ENCODE results near the gene TNFAIP6. TPM values are rescaled to one million over a fixed set of nuclear protein-coding genes. Genes with fewer than 3 reads are reported as not detected.

Gene TNFAIP6
- total RNA-seq, 1 experiment from 2014 or later, result 0.11 TPM

DNA sequence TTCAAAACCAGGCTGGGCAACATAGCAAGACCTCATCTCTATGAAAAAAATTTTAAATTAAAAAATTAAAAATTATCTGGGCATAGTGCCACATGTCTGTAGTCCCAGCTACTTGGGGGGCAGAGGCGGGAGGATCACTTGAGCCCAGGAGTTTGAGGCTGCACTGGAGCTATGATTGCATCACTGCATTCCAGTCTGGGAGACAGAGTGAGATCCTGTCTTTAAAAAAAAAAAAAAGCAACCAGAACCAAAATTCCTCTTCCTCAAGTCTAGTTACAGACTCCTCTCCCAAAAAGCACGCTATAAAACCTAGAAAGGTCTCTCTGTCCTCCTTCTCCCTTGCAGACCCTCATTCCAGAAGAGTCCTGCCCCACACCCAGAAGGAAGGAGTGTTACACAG lies 23.9 kb downstream of the TNFAIP6 start (continued):
- TF ChIP-seq, protein P1, sequence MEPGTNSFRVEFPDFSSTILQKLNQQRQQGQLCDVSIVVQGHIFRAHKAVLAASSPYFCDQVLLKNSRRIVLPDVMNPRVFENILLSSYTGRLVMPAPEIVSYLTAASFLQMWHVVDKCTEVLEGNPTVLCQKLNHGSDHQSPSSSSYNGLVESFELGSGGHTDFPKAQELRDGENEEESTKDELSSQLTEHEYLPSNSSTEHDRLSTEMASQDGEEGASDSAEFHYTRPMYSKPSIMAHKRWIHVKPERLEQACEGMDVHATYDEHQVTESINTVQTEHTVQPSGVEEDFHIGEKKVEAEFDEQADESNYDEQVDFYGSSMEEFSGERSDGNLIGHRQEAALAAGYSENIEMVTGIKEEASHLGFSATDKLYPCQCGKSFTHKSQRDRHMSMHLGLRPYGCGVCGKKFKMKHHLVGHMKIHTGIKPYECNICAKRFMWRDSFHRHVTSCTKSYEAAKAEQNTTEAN (CRISPR knock-in tag; IDR thresholded peaks at IDR 0.05), result no peak
- TF ChIP-seq GABPB1 (CRISPR knock-in tag; IDR thresholded peaks at IDR 0.05), result no peak
- no peak for TF ChIP-seq NFE2L1 (CRISPR knock-in tag; IDR thresholded peaks at IDR 0.05)
- no peak for TF ChIP-seq E2F4 (CRISPR knock-in tag; IDR thresholded peaks at IDR 0.05; ENCODE audit: borderline replicate concordance, low read depth)
- TF ChIP-seq ZNF219 (CRISPR knock-in tag; IDR thresholded peaks at IDR 0.05; ENCODE audit: borderline replicate concordance), result no peak
- TF ChIP-seq ELF4 (CRISPR knock-in tag; IDR thresholded peaks at IDR 0.05; ENCODE audit: low read depth), result no peak
- no peak for TF ChIP-seq OVOL2 (CRISPR knock-in tag; IDR thresholded peaks at IDR 0.05; ENCODE audit: borderline replicate concordance)

- Mint-ChIP-seq H3K4me1 (no peaks in the 10 kb centered on the region), H3K27ac (no peak overlapping the region), H3K36me3 (no peaks in the 10 kb centered on the region), H3K9me3 (0 out of 2 replicates have a peak, but pooled peaks cover 3% of the 10 kb centered on the region), H3K4me3 (no peak overlapping the region), H3K27me3 (ENCODE audit: low read depth) (no peaks in the 10 kb centered on the region)
- TF ChIP-seq CREM (CRISPR knock-in tag; IDR thresholded peaks at IDR 0.05), result no peak
- no peak for TF ChIP-seq TEAD1 (CRISPR knock-in tag; IDR thresholded peaks at IDR 0.05)
- no peak for TF ChIP-seq ZNF671 (CRISPR knock-in tag; IDR thresholded peaks at IDR 0.05)
- TF ChIP-seq RORB (CRISPR knock-in tag; IDR thresholded peaks at IDR 0.05), result no peak
- no peak for TF ChIP-seq GTF2I (CRISPR knock-in tag; conservative IDR thresholded peaks at IDR 0.05)
- TF ChIP-seq, protein P2, sequence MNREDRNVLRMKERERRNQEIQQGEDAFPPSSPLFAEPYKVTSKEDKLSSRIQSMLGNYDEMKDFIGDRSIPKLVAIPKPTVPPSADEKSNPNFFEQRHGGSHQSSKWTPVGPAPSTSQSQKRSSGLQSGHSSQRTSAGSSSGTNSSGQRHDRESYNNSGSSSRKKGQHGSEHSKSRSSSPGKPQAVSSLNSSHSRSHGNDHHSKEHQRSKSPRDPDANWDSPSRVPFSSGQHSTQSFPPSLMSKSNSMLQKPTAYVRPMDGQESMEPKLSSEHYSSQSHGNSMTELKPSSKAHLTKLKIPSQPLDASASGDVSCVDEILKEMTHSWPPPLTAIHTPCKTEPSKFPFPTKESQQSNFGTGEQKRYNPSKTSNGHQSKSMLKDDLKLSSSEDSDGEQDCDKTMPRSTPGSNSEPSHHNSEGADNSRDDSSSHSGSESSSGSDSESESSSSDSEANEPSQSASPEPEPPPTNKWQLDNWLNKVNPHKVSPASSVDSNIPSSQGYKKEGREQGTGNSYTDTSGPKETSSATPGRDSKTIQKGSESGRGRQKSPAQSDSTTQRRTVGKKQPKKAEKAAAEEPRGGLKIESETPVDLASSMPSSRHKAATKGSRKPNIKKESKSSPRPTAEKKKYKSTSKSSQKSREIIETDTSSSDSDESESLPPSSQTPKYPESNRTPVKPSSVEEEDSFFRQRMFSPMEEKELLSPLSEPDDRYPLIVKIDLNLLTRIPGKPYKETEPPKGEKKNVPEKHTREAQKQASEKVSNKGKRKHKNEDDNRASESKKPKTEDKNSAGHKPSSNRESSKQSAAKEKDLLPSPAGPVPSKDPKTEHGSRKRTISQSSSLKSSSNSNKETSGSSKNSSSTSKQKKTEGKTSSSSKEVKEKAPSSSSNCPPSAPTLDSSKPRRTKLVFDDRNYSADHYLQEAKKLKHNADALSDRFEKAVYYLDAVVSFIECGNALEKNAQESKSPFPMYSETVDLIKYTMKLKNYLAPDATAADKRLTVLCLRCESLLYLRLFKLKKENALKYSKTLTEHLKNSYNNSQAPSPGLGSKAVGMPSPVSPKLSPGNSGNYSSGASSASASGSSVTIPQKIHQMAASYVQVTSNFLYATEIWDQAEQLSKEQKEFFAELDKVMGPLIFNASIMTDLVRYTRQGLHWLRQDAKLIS (CRISPR knock-in tag; IDR thresholded peaks at IDR 0.05; ENCODE audit: borderline replicate concordance), result no peak
- TF ChIP-seq TP53 (CRISPR knock-in tag; IDR thresholded peaks at IDR 0.05), result no peak
- no peak for TF ChIP-seq PRRX2 (CRISPR knock-in tag; IDR thresholded peaks at IDR 0.05)
- TF ChIP-seq E2F4 (CRISPR knock-in tag; IDR thresholded peaks at IDR 0.05; ENCODE audit: borderline replicate concordance, low read depth), result no peak
- no peak for TF ChIP-seq ZNF425 (CRISPR knock-in tag; conservative IDR thresholded peaks at IDR 0.05)
- no peak for TF ChIP-seq ETV6 (CRISPR knock-in tag; IDR thresholded peaks at IDR 0.05)
- no peak for TF ChIP-seq NFATC4 (CRISPR knock-in tag; IDR thresholded peaks at IDR 0.05)
- no peak for TF ChIP-seq IRF2 (CRISPR knock-in tag; IDR thresholded peaks at IDR 0.05; ENCODE audit: borderline replicate concordance, low read depth)
- no peak for TF ChIP-seq ZNF263 (CRISPR knock-in tag; IDR thresholded peaks at IDR 0.05; ENCODE audit: low read depth)
- ChIA-PET CTCF (no interaction called here), POLR2A (no interaction called here)
- DNase-seq (ENCODE audit: low spot score), result no peak
- no peak for ATAC-seq
These were observed 30.6 kb downstream of the TNFAIP6 start for GRCh38 chr2:151388011-151388410.

All from WTC11 (cell line).